OCI-LY1 (cell line): ENCODE data around the gene KATNAL2.

Experiments used
- EZH2 ChIP-seq: fragments of 200-600 bp; sonication (generic), shearing (Covaris generic); IDR thresholded peaks from 2 replicates; pipeline ENCODE4 v1.8.0; 2017; ENCODE audit warnings: borderline replicate concordance, mixed run types, mild to moderate bottlenecking, antibody characterized with exemption, low read length, moderate library complexity, mixed read lengths
- TF ChIP-seq, protein P1 (sequence below): fragments of 200-600 bp; sonication (generic), shearing (Covaris generic); IDR thresholded peaks from 2 replicates; pipeline ENCODE4 v1.5.1; 2017; ENCODE audit warnings: mild to moderate bottlenecking, antibody characterized with exemption, low read length, moderate library complexity, mixed read lengths

GRCh38 chr18:46917108-46917802, at the start of gene KATNAL2, which contains the start of gene PIAS2:
- TF ChIP-seq, protein P1, sequence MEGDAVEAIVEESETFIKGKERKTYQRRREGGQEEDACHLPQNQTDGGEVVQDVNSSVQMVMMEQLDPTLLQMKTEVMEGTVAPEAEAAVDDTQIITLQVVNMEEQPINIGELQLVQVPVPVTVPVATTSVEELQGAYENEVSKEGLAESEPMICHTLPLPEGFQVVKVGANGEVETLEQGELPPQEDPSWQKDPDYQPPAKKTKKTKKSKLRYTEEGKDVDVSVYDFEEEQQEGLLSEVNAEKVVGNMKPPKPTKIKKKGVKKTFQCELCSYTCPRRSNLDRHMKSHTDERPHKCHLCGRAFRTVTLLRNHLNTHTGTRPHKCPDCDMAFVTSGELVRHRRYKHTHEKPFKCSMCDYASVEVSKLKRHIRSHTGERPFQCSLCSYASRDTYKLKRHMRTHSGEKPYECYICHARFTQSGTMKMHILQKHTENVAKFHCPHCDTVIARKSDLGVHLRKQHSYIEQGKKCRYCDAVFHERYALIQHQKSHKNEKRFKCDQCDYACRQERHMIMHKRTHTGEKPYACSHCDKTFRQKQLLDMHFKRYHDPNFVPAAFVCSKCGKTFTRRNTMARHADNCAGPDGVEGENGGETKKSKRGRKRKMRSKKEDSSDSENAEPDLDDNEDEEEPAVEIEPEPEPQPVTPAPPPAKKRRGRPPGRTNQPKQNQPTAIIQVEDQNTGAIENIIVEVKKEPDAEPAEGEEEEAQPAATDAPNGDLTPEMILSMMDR = no peak
- no peak for TF ChIP-seq EZH2
